ENCODE results near the gene STYX. TPM values are rescaled to one million over a fixed set of nuclear protein-coding genes. Genes with fewer than 3 reads are reported as not detected.

The STYX gene
- total and polyA plus RNA-seq, 2 of the 4 experiments (the other 2 are of a cell fraction): 5.8 to 7.5 TPM

- dilution Hi-C loops (cut with HindIII; ENCODE audit: low sequenced_read_pairs, unreplicated experiment): no loop called here
- peak overlapping the region; percentile 20; the same call in 1 of the 2 replicates for H3K4me2 ChIP-seq (ENCODE audit: low read depth, low read length)
- no peak overlapping the region for H4K91ac ChIP-seq (ENCODE audit: insufficient read depth, low read depth, low read length)
- no peak overlapping the region for H3K23ac ChIP-seq (ENCODE audit: low read depth, low read length)
- H2AFZ ChIP-seq (replicated peaks; ENCODE audit: low read length, poor library complexity): peak overlapping the region; percentile 67
- peak overlapping the region; percentile 46; the same call in 1 of the 2 replicates for H3K4ac ChIP-seq (ENCODE audit: low read depth, low read length)
- peak overlapping the region; percentile 90 to 100 for H4K8ac ChIP-seq (ENCODE audit: low read depth in 2 of 2, low read length in 2 of 2)
- H2AK5ac ChIP-seq (ENCODE audit: low read depth, low read length): peak overlapping the region; percentile 70
- no peak overlapping the region for H3K27ac ChIP-seq (ENCODE audit: insufficient read depth, low read length)
- no peak overlapping the region for H3K18ac ChIP-seq (ENCODE audit: low read depth, low read length)
- intact Hi-C loops (cut with micrococcal nuclease): no loop called here
- CTCF ChIA-PET: no interaction called here
- peaks cover 15% of the 10 kb centered on the region; the same call in 1 of the 2 replicates for H4K20me1 ChIP-seq (ENCODE audit: insufficient read depth, low read length)
- peak overlapping the region; percentile 51 for H3K14ac ChIP-seq (replicated peaks; ENCODE audit: low read depth, low read length)
- H2AK9ac ChIP-seq (replicated peaks; ENCODE audit: low read depth, low read length, poor library complexity): no peak overlapping the region
- peak overlapping the region; percentile 8; the same call in 1 of the 2 replicates for H2BK120ac ChIP-seq (ENCODE audit: low read depth, low read length)
- WGBS, 2 experiments (ENCODE audit: extremely low coverage in 2 of 2, insufficient read length in 1 of 2): no CpG with 5 or more reads among the region's 5 CpGs
- no peak overlapping the region for H3K4me3 ChIP-seq (ENCODE audit: insufficient read depth, low read depth, low read length)
- DNase-seq (peak; percentile 10), ATAC-seq (ENCODE audit: low read depth) (no peak)
- POLR2A ChIA-PET (ENCODE audit: unreplicated experiment): no interaction called here
- no TSS peak for BruUV-seq (replicated peaks)
- H3K9me3 ChIP-seq (ENCODE audit: control insufficient read depth, insufficient read depth, low read length): no peaks in the 10 kb centered on the region
- H3K79me1 ChIP-seq (ENCODE audit: low read depth in 1 of 2, low read length in 2 of 2): peaks cover 2 to 34% of the 10 kb centered on the region in 2 experiments; a peak in 2 of 4 replicates
- H3K56ac ChIP-seq (ENCODE audit: extremely low read depth, insufficient read depth, low read length): no peak overlapping the region
- no peak overlapping the region for H2BK20ac ChIP-seq (ENCODE audit: low read depth, low read length)
- peaks cover 2% of the 10 kb centered on the region; the same call in 1 of the 2 replicates for H3K9me1 ChIP-seq (ENCODE audit: insufficient read depth, low read length)
- H3K4me1 ChIP-seq (ENCODE audit: control insufficient read depth, insufficient read depth, low read length): peaks cover 2% of the 10 kb centered on the region
- no peak for TF ChIP-seq MAZ (IDR thresholded peaks at IDR 0.05; ENCODE audit: borderline replicate concordance, low read depth, low read length)
- no peak for TF ChIP-seq POLR2A (IDR thresholded peaks at IDR 0.05; ENCODE audit: low read depth, low read length)
- TF ChIP-seq CEBPB (IDR thresholded peaks at IDR 0.05; ENCODE audit: low read depth, low read length): no peak
- no peak for TF ChIP-seq ELK1 (IDR thresholded peaks at IDR 0.05; ENCODE audit: borderline replicate concordance, low read depth, low read length)
- no peak for TF ChIP-seq MXI1 (IDR thresholded peaks at IDR 0.05; ENCODE audit: borderline replicate concordance, low read depth, low read length)
- TF ChIP-seq RAD21 (IDR thresholded peaks at IDR 0.05; ENCODE audit: low read length): no peak
- TF ChIP-seq BHLHE40 (IDR thresholded peaks at IDR 0.05; ENCODE audit: low read depth, low read length): no peak
- no peak for TF ChIP-seq NFE2L2 (IDR thresholded peaks at IDR 0.05; ENCODE audit: low read depth, low read length)
- TF ChIP-seq FOS (IDR thresholded peaks at IDR 0.05; ENCODE audit: low read depth, low read length): no peak
- TF ChIP-seq USF2 (IDR thresholded peaks at IDR 0.05; ENCODE audit: low read depth, low read length): no peak
- no peak for TF ChIP-seq RCOR1 (IDR thresholded peaks at IDR 0.05; ENCODE audit: insufficient replicate concordance, low read length)
- TF ChIP-seq RFX5 (IDR thresholded peaks at IDR 0.05; ENCODE audit: low read depth, low read length): no peak
- peak overlapping the region; percentile 56 for H4K5ac ChIP-seq (ENCODE audit: low read depth, low read length)
- no peak overlapping the region for H2BK15ac ChIP-seq (ENCODE audit: low read depth, low read length)
- no peaks in the 10 kb centered on the region for H3K27me3 ChIP-seq (ENCODE audit: control insufficient read depth, insufficient read depth, low read length)
- peak overlapping the region; percentile 84 for H2BK5ac ChIP-seq (ENCODE audit: low read depth, low read length, poor library complexity, severe bottlenecking)
- H3K36me3 ChIP-seq (ENCODE audit: control insufficient read depth, insufficient read depth, low read length): peaks cover 5% of the 10 kb centered on the region
- in situ Hi-C loops (cut with MboI; ENCODE audit: low sequenced_read_pairs): loop anchor here (25.0 kb wide), 1 partner anchor 694 kb away; no protein-coding TSS in a partner anchor
- H3K9ac ChIP-seq (ENCODE audit: low read depth, low read length): no peak overlapping the region; the same call in 1 of the 2 replicates
These were observed 23.7 kb upstream of the STYX start for GRCh38 chr14:52706286-52706685.
